Gastroesophageal sphincter (tissue), 3 donors: Measurements from ENCODE around the gene CAMK1D.

Experiments used
- EP300 ChIP-seq: sonication (generic); formaldehyde crosslinking; IDR thresholded peaks from one replicate; pipeline ENCODE4 v1.6.1; 2017; ENCODE audit warnings: antibody characterized with exemption, mild to moderate bottlenecking
- POLR2A ChIP-seq, 2 donors: fragments of 450-650 bp; IDR thresholded peaks; one replicate each; pipeline ENCODE4 v1.6.1; 2017; ENCODE audit warnings: antibody characterized with exemption in 2 of 2, mild to moderate bottlenecking in 2 of 2, moderate library complexity in 1 of 2
- POLR2AphosphoS5 ChIP-seq: sonication (generic); formaldehyde crosslinking; IDR thresholded peaks from one replicate; pipeline ENCODE4 v1.6.1; 2017; ENCODE audit warnings: antibody characterized with exemption
- TF ChIP-seq, protein P1 (sequence below), 4 experiments: fragments of 200-600 bp in 2 of 4; fragments of 450-650 bp in 2 of 4; sonication (generic) in 1 of 4; IDR thresholded peaks; one replicate each; pipeline ENCODE4 v1.5.1; 2017 to 2019; ENCODE audit warnings: antibody characterized with exemption in 4 of 4, mild to moderate bottlenecking in 2 of 4, moderate library complexity in 2 of 4

DNA sequence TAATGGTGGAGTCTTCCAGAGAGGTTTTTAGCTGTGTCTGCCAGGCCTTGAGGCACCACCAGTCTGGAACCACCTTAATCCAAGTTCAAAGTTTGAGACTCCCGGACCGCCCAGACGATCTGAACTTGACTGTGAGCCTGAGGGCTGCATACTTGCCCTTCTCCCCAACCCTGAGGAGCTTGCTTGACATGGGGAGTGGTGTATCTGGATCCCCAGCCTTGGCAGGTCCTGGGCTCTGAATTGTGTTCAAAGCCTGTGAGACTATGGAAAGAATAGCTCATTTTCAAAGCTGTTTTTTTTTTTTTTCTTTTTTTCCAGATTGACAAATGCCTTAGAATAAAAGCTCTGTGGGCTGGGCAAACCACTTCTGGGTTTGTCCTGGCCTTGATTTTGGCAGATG is 22.3 kb upstream of the CAMK1D start:
- TF ChIP-seq POLR2AphosphoS5 (no peak), POLR2A (IDR thresholded peaks at IDR 0.05) (no peak), EP300 (no peak)
- TF ChIP-seq, protein P1, sequence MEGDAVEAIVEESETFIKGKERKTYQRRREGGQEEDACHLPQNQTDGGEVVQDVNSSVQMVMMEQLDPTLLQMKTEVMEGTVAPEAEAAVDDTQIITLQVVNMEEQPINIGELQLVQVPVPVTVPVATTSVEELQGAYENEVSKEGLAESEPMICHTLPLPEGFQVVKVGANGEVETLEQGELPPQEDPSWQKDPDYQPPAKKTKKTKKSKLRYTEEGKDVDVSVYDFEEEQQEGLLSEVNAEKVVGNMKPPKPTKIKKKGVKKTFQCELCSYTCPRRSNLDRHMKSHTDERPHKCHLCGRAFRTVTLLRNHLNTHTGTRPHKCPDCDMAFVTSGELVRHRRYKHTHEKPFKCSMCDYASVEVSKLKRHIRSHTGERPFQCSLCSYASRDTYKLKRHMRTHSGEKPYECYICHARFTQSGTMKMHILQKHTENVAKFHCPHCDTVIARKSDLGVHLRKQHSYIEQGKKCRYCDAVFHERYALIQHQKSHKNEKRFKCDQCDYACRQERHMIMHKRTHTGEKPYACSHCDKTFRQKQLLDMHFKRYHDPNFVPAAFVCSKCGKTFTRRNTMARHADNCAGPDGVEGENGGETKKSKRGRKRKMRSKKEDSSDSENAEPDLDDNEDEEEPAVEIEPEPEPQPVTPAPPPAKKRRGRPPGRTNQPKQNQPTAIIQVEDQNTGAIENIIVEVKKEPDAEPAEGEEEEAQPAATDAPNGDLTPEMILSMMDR (IDR thresholded peaks at IDR 0.05), result no peak
